ENCODE measurements around the gene ACP2.

ACP2 gene

DNA sequence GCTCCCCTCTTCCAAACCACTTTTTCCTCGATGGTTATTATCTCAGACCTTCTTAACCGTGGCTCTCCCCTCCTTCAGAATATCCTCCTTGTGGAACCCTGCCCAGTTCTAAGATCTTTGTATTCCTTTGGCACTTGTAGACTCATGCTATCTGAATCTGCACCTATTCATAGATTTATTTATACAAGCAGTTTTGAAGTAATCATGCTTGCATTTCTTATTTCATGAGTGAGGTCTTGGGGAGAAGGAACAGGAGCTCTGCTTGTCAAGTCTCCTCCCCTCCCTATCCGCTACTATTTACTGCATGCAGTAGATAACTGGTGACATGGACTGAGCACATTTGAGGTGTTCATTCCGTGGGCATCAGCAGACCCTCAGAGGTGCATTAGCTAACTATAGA, 15.9 kb upstream of the ACP2 start:
- Histone ChIP-seq H3K27me3 (replicated peaks; ENCODE audit: insufficient read depth, low read length) (no peaks in the 10 kb centered on the region), H3K9me3 (replicated peaks; ENCODE audit: insufficient read depth, low read length) (no peaks in the 10 kb centered on the region), H3F3A (ENCODE audit: insufficient read depth, low read length) (no peaks in the 10 kb centered on the region), H3K27ac (ENCODE audit: low read length) (no peak overlapping the region), H3K9me2 (replicated peaks; ENCODE audit: insufficient read depth, low read length) (no peaks in the 10 kb centered on the region), H3K79me2 (ENCODE audit: low read length) (no peaks in the 10 kb centered on the region), H3K36me3 (replicated peaks; ENCODE audit: insufficient read depth, low read length) (no peaks in the 10 kb centered on the region), H3K9ac (ENCODE audit: low read length) (no peak overlapping the region), H3K4me3 (ENCODE audit: low read length) (no peak overlapping the region), H3K4me2 (ENCODE audit: low read depth, low read length) (no peak overlapping the region), H3K4me1 (ENCODE audit: low read length) (0 out of 2 replicates have a peak, but pooled peaks cover 5% of the 10 kb centered on the region), H2AFZ (ENCODE audit: low read length) (no peak overlapping the region), H4K20me1 (ENCODE audit: insufficient read depth, low read length) (no peaks in the 10 kb centered on the region)
- DNase-seq, result no peak
- no peak for TF ChIP-seq EZH2 (optimal IDR thresholded peaks at IDR 0.05; ENCODE audit: low read depth, low read length)

DNA sequence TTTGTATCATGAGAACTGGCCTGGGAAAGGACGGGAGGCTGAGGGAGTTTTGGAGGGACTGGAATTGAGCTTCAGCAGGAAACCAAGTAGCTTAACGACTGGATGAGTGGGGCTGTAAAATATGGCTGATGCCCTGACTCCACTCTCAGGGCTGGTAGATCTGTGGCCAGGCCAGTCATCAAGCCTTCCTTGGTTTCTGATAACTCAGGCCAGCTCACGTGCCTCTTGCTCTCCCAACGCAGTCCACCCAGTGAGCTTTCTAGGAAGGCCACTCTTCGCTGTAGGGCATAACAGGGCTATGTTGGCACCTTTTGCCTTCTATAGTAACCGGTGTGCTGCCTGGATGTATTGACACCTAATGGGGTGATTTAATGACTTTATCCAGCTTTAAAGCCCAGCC, 15.5 kb upstream of the ACP2 start:
- H3K9ac ChIP-seq (ENCODE audit: low read length), result no peak overlapping the region
- TF ChIP-seq EZH2phosphoT487 (IDR thresholded peaks at IDR 0.05; ENCODE audit: low read length) (no peak), EZH2 (optimal IDR thresholded peaks at IDR 0.05; ENCODE audit: low read depth, low read length) (no peak)
- TF ChIP-seq, protein P1, sequence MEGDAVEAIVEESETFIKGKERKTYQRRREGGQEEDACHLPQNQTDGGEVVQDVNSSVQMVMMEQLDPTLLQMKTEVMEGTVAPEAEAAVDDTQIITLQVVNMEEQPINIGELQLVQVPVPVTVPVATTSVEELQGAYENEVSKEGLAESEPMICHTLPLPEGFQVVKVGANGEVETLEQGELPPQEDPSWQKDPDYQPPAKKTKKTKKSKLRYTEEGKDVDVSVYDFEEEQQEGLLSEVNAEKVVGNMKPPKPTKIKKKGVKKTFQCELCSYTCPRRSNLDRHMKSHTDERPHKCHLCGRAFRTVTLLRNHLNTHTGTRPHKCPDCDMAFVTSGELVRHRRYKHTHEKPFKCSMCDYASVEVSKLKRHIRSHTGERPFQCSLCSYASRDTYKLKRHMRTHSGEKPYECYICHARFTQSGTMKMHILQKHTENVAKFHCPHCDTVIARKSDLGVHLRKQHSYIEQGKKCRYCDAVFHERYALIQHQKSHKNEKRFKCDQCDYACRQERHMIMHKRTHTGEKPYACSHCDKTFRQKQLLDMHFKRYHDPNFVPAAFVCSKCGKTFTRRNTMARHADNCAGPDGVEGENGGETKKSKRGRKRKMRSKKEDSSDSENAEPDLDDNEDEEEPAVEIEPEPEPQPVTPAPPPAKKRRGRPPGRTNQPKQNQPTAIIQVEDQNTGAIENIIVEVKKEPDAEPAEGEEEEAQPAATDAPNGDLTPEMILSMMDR (IDR thresholded peaks at IDR 0.05; ENCODE audit: low read length), result no peak
- no peaks in the 10 kb centered on the region for H3K79me2 ChIP-seq (ENCODE audit: low read length)
- 0 out of 2 replicates have a peak, but pooled peaks cover 4% of the 10 kb centered on the region for H3K4me1 ChIP-seq (ENCODE audit: low read length)
- no peak for DNase-seq
- H3K9me2 ChIP-seq (replicated peaks; ENCODE audit: insufficient read depth, low read length), result no peaks in the 10 kb centered on the region
- no peaks in the 10 kb centered on the region for H3F3A ChIP-seq (ENCODE audit: insufficient read depth, low read length)
- H2AFZ ChIP-seq (ENCODE audit: low read length), result no peak overlapping the region
- no peak overlapping the region for H3K27ac ChIP-seq (ENCODE audit: low read length)
- H3K27me3 ChIP-seq (replicated peaks; ENCODE audit: insufficient read depth, low read length), result no peaks in the 10 kb centered on the region
- no peaks in the 10 kb centered on the region for H4K20me1 ChIP-seq (ENCODE audit: insufficient read depth, low read length)
- no peak overlapping the region for H3K4me2 ChIP-seq (ENCODE audit: low read depth, low read length)
- no peak overlapping the region for H3K4me3 ChIP-seq (ENCODE audit: low read length)
- no peaks in the 10 kb centered on the region for H3K9me3 ChIP-seq (replicated peaks; ENCODE audit: insufficient read depth, low read length)
- H3K36me3 ChIP-seq (replicated peaks; ENCODE audit: insufficient read depth, low read length), result no peaks in the 10 kb centered on the region

DNA sequence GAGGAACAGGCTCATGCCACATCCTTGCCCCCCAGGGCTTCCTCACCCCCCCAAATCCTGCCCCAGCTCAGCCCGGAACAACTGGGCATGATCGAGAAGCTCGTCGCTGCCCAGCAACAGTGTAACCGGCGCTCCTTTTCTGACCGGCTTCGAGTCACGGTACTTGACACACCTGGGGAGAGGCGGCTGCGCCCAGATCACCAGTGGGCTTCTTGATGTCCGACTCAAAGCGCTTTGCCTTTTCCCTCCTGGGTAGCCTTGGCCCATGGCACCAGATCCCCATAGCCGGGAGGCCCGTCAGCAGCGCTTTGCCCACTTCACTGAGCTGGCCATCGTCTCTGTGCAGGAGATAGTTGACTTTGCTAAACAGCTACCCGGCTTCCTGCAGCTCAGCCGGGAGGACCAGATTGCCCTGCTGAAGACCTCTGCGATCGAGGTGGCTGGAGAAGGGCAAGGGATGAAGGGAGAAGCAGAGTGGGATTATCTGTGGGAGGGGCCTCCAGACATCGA, 12.7 kb upstream of the ACP2 start:
- Histone ChIP-seq H3F3A (ENCODE audit: insufficient read depth, low read length) (no peaks in the 10 kb centered on the region), H3K9me3 (replicated peaks; ENCODE audit: insufficient read depth, low read length) (no peaks in the 10 kb centered on the region), H3K9me2 (replicated peaks; ENCODE audit: insufficient read depth, low read length) (no peaks in the 10 kb centered on the region), H3K4me2 (ENCODE audit: low read depth, low read length) (no peak overlapping the region), H3K27ac (ENCODE audit: low read length) (no peak overlapping the region), H3K27me3 (replicated peaks; ENCODE audit: insufficient read depth, low read length) (no peaks in the 10 kb centered on the region), H2AFZ (ENCODE audit: low read length) (no peak overlapping the region), H3K79me2 (ENCODE audit: low read length) (no peaks in the 10 kb centered on the region), H4K20me1 (ENCODE audit: insufficient read depth, low read length) (no peaks in the 10 kb centered on the region), H3K4me3 (ENCODE audit: low read length) (no peak overlapping the region), H3K36me3 (replicated peaks; ENCODE audit: insufficient read depth, low read length) (no peaks in the 10 kb centered on the region), H3K9ac (ENCODE audit: low read length) (no peak overlapping the region), H3K4me1 (ENCODE audit: low read length) (no peaks in the 10 kb centered on the region)
- TF ChIP-seq EZH2phosphoT487 (IDR thresholded peaks at IDR 0.05; ENCODE audit: low read length), result no peak
- TF ChIP-seq EZH2 (optimal IDR thresholded peaks at IDR 0.05; ENCODE audit: low read depth, low read length), result no peak
- TF ChIP-seq, protein P1 (IDR thresholded peaks at IDR 0.05; ENCODE audit: low read length), result no peak
- DNase-seq, result no peak

DNA sequence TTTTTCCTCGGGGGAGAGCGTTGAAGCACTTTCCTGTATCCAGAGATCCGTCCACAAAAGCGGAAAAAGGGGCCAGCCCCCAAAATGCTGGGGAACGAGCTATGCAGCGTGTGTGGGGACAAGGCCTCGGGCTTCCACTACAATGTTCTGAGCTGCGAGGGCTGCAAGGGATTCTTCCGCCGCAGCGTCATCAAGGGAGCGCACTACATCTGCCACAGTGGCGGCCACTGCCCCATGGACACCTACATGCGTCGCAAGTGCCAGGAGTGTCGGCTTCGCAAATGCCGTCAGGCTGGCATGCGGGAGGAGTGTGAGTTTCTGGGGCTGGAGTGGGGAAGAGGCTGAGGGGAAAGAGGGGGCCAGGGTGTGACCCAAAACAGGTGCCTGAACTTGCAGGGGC, 11.8 kb upstream of the ACP2 start:
- no peak overlapping the region for H2AFZ ChIP-seq (ENCODE audit: low read length)
- H3K9me3 ChIP-seq (replicated peaks; ENCODE audit: insufficient read depth, low read length), result no peaks in the 10 kb centered on the region
- no peaks in the 10 kb centered on the region for H3K36me3 ChIP-seq (replicated peaks; ENCODE audit: insufficient read depth, low read length)
- H3K79me2 ChIP-seq (ENCODE audit: low read length), result no peaks in the 10 kb centered on the region
- H3K9ac ChIP-seq (ENCODE audit: low read length), result no peak overlapping the region
- TF ChIP-seq EZH2phosphoT487 (IDR thresholded peaks at IDR 0.05; ENCODE audit: low read length) (no peak), EZH2 (optimal IDR thresholded peaks at IDR 0.05; ENCODE audit: low read depth, low read length) (no peak)
- TF ChIP-seq, protein P1 (IDR thresholded peaks at IDR 0.05; ENCODE audit: low read length), result no peak
- H4K20me1 ChIP-seq (ENCODE audit: insufficient read depth, low read length), result no peaks in the 10 kb centered on the region
- no peaks in the 10 kb centered on the region for H3K4me1 ChIP-seq (ENCODE audit: low read length)
- no peak overlapping the region for H3K4me3 ChIP-seq (ENCODE audit: low read length)
- H3K27ac ChIP-seq (ENCODE audit: low read length), result no peak overlapping the region
- H3K9me2 ChIP-seq (replicated peaks; ENCODE audit: insufficient read depth, low read length), result no peaks in the 10 kb centered on the region
- DNase-seq, result no peak
- H3K27me3 ChIP-seq (replicated peaks; ENCODE audit: insufficient read depth, low read length), result no peaks in the 10 kb centered on the region
- H3K4me2 ChIP-seq (ENCODE audit: low read depth, low read length), result no peak overlapping the region
- H3F3A ChIP-seq (ENCODE audit: insufficient read depth, low read length), result no peaks in the 10 kb centered on the region
